H1 (cell line): ENCODE measurements around the gene LAS1L. TPM values are rescaled to one million over a fixed set of nuclear protein-coding genes. Genes with fewer than 3 reads are reported as not detected.

Experiments used
- CTCF ChIA-PET: fragments of 300-600 bp; sonication (Branson Sonifier 250); formaldehyde crosslinking; loops from one replicate; lab custom pipeline; 2021; ENCODE audit not compliant: partially characterized antibody; lab: Charles Lee
- POLR2A ChIA-PET: fragments of 300-600 bp; sonication (Branson Sonifier 250); formaldehyde crosslinking; loops from one replicate; lab custom pipeline; 2021; ENCODE audit warnings: inconsistent platforms; ENCODE audit not compliant: partially characterized antibody; lab: Charles Lee
- DNase-seq, 2 experiments: peaks; one replicate each; pipeline versions ENCODE4 v3.0.0 to v3.0.0-alpha.2; 2010 to 2022; ENCODE audit warnings: low spot score in 2 of 2, low read depth in 1 of 2, mixed read lengths in 1 of 2
- FAIRE-seq: peaks from 2 replicates; lab custom pipeline; 2011; peaks lifted over from hg19 to GRCh38; lab: Jason Lieb, UNC
- H2AFZ ChIP-seq: 2 replicates; pipeline ENCODE4 v1.8.1; 2012; ENCODE audit warnings: low read length, inconsistent platforms
- H2AK5ac ChIP-seq: 2 replicates; pipeline ENCODE4 v1.6.1; 2013; ENCODE audit warnings: low read depth, low read length
- H2BK120ac ChIP-seq: replicated peaks from 2 replicates; pipeline ENCODE3; 2013; ENCODE audit warnings: low read depth, low read length, inconsistent platforms
- H2BK12ac ChIP-seq: 2 replicates; pipeline ENCODE4 v1.6.1; 2013; ENCODE audit warnings: low read depth, low read length
- H2BK15ac ChIP-seq: 2 replicates; pipeline ENCODE4 v1.6.1; 2013; ENCODE audit warnings: low read length
- H2BK20ac ChIP-seq: 2 replicates; pipeline ENCODE4 v1.6.1; 2013; ENCODE audit warnings: low read length
- H2BK5ac ChIP-seq: 2 replicates; pipeline ENCODE4 v1.6.1; 2013; ENCODE audit warnings: low read depth, low read length
- H3K14ac ChIP-seq: 2 replicates; pipeline ENCODE4 v1.6.1; 2013; ENCODE audit warnings: inconsistent platforms; ENCODE audit not compliant: insufficient read length
- H3K18ac ChIP-seq: 2 replicates; pipeline ENCODE4 v1.6.1; 2013; ENCODE audit warnings: low read length; ENCODE audit errors: extremely low read depth
- H3K23ac ChIP-seq: 2 replicates; pipeline ENCODE4 v1.6.1; 2013; ENCODE audit warnings: inconsistent platforms; ENCODE audit not compliant: insufficient read length
- H3K23me2 ChIP-seq: 2 replicates; pipeline ENCODE4 v1.6.1; 2013; ENCODE audit warnings: low read depth, low read length
- H3K27ac ChIP-seq: 2 replicates; pipeline ENCODE4 v1.6.1; 2011; ENCODE audit warnings: low read depth, low read length, inconsistent platforms
- H3K27me3 ChIP-seq, 4 experiments: replicated peaks in 1 of 4; 1 replicate in 1 of 4; 2 replicates in 3 of 4; pipeline versions ENCODE4 v1.6.1 to v1.8.1; 2011 to 2013; ENCODE audit warnings: low read length in 3 of 4, mild to moderate bottlenecking in 3 of 4, inconsistent platforms in 2 of 4, mixed read lengths in 2 of 4, moderate library complexity in 1 of 4; ENCODE audit not compliant: control insufficient read depth in 3 of 4, insufficient read depth in 3 of 4; ENCODE audit errors: extremely low read depth in 1 of 4
- H3K36me3 ChIP-seq, 4 experiments: 2 replicates each; pipeline versions ENCODE4 v1.6.1 to v1.8.1; 2011 to 2013; ENCODE audit warnings: mild to moderate bottlenecking in 4 of 4, low read length in 3 of 4, moderate library complexity in 2 of 4, control low read depth in 1 of 4, inconsistent platforms in 1 of 4; ENCODE audit not compliant: insufficient read depth in 4 of 4, control insufficient read depth in 2 of 4
- H3K4ac ChIP-seq: replicated peaks from 2 replicates; pipeline ENCODE3; 2013; ENCODE audit warnings: low read length, low read depth, mixed read lengths, inconsistent platforms; ENCODE audit not compliant: insufficient read length
- H3K4me1 ChIP-seq, 4 experiments: replicated peaks in 1 of 4; 1 replicate in 1 of 4; 2 replicates in 3 of 4; pipeline versions ENCODE4 v1.6.1 to v1.8.1; 2011 to 2013; ENCODE audit warnings: low read length in 3 of 4, inconsistent platforms in 2 of 4, mixed read lengths in 1 of 4; ENCODE audit not compliant: insufficient read depth in 4 of 4, control insufficient read depth in 3 of 4
- H3K4me2 ChIP-seq, 2 experiments: 2 replicates each; pipeline versions ENCODE4 v1.6.1 to v1.8.1; 2011 to 2013; ENCODE audit warnings: low read depth in 2 of 2, low read length in 2 of 2, control low read depth in 1 of 2, inconsistent platforms in 1 of 2, mild to moderate bottlenecking in 1 of 2; ENCODE audit not compliant: insufficient read depth in 1 of 2
- H3K4me3 ChIP-seq, 4 experiments: fragments of 200-600, 300-600 bp in 1 of 4; sonication (generic), shearing (Covaris generic), sonication (Bioruptor Twin) in 1 of 4; 2 replicates each; pipeline versions ENCODE4 v1.5.1 to v1.8.1; 2011 to 2016; ENCODE audit warnings: low read length in 4 of 4, low read depth in 3 of 4, control low read depth in 2 of 4, inconsistent platforms in 2 of 4, mild to moderate bottlenecking in 2 of 4, mixed read lengths in 1 of 4, moderate library complexity in 1 of 4; ENCODE audit not compliant: insufficient read depth in 2 of 4; ENCODE audit errors: extremely low read depth in 1 of 4
- H3K56ac ChIP-seq: replicated peaks from 2 replicates; pipeline ENCODE3; 2013; ENCODE audit warnings: low read depth, mild to moderate bottlenecking, mixed read lengths, low read length, inconsistent platforms; ENCODE audit not compliant: insufficient read length
- H3K79me1 ChIP-seq: 2 replicates; pipeline ENCODE4 v1.6.1; 2013; ENCODE audit warnings: low read depth, low read length, control low read depth
- H3K79me2 ChIP-seq, 2 experiments: 2 replicates each; pipeline versions ENCODE4 v1.6.1 to v1.8.1; 2012 to 2013; ENCODE audit warnings: low read length in 2 of 2, mild to moderate bottlenecking in 2 of 2, inconsistent platforms in 1 of 2; ENCODE audit not compliant: insufficient read depth in 2 of 2, control insufficient read depth in 1 of 2
- H3K9ac ChIP-seq, 4 experiments: replicated peaks in 1 of 4; 1 replicate in 1 of 4; 2 replicates in 3 of 4; pipeline versions ENCODE4 v1.6.1 to v1.8.1; 2011 to 2013; ENCODE audit warnings: low read depth in 3 of 4, low read length in 3 of 4, control low read depth in 2 of 4, mild to moderate bottlenecking in 2 of 4, moderate library complexity in 2 of 4, inconsistent platforms in 1 of 4; ENCODE audit errors: extremely low read depth in 1 of 4
- H3K9me3 ChIP-seq, 2 experiments: 2 replicates each; pipeline versions ENCODE4 v1.6.1 to v1.8.1; 2012 to 2013; ENCODE audit warnings: mild to moderate bottlenecking in 2 of 2, moderate library complexity in 2 of 2, control low read depth in 1 of 2, inconsistent platforms in 1 of 2, low read depth in 1 of 2, low read length in 1 of 2, mixed read lengths in 1 of 2; ENCODE audit not compliant: insufficient read depth in 2 of 2
- H4K20me1 ChIP-seq, 2 experiments: replicated peaks in 1 of 2; 2 replicates each; pipeline versions ENCODE3 to v1.8.1; 2011 to 2013; ENCODE audit warnings: inconsistent platforms in 2 of 2, low read length in 2 of 2, mild to moderate bottlenecking in 1 of 2; ENCODE audit not compliant: insufficient read depth in 2 of 2, control insufficient read depth in 1 of 2
- H4K5ac ChIP-seq: 2 replicates; pipeline ENCODE4 v1.6.1; 2013; ENCODE audit warnings: low read length, low read depth, mixed read lengths, inconsistent platforms; ENCODE audit not compliant: insufficient read length
- H4K8ac ChIP-seq: 2 replicates; pipeline ENCODE4 v1.8.0; 2013; ENCODE audit warnings: mild to moderate bottlenecking, moderate library complexity, low read length, inconsistent platforms; ENCODE audit not compliant: insufficient read depth; ENCODE audit errors: extremely low read depth
- H4K91ac ChIP-seq: replicated peaks from 2 replicates; pipeline ENCODE3; 2013; ENCODE audit warnings: low read length, mixed read lengths, inconsistent platforms; ENCODE audit not compliant: insufficient read length
- FOSL1 ChIP-seq: IDR thresholded peaks from 2 replicates; pipeline ENCODE4 v1.6.1; 2011; ENCODE audit warnings: mild to moderate bottlenecking, low read depth, low read length, moderate library complexity; ENCODE audit not compliant: insufficient read depth
- GABPA ChIP-seq: IDR thresholded peaks from 2 replicates; pipeline ENCODE4 v1.6.1; 2011; ENCODE audit warnings: mild to moderate bottlenecking, low read length, moderate library complexity, borderline replicate concordance; ENCODE audit not compliant: insufficient read depth
- HDAC2 ChIP-seq, 2 experiments: fragments of 300-600 bp in 1 of 2; sonication (generic) in 1 of 2; IDR thresholded peaks; 2 replicates each; pipeline ENCODE4 v1.6.1; 2011 to 2012; ENCODE audit warnings: low read depth in 2 of 2, low read length in 2 of 2, mild to moderate bottlenecking in 2 of 2, moderate library complexity in 2 of 2, borderline replicate concordance in 1 of 2, inconsistent platforms in 1 of 2
- RFX5 ChIP-seq: IDR thresholded peaks from 2 replicates; pipeline ENCODE4 v1.6.1; 2011; ENCODE audit warnings: low read depth, low read length, improper control_type of control experiment, borderline replicate concordance
- RNF2 ChIP-seq: fragments of 200-900, 300-1000 bp; sonication (generic); IDR thresholded peaks from 2 replicates; pipeline ENCODE4 v1.7.1; 2016; ENCODE audit warnings: borderline replicate concordance, low read depth, mild to moderate bottlenecking, antibody characterized with exemption, low read length; ENCODE audit not compliant: poor library complexity, severe bottlenecking; ENCODE audit errors: missing control alignments
- TCF12 ChIP-seq: IDR thresholded peaks from 2 replicates; pipeline ENCODE4 v1.6.1; 2011; ENCODE audit warnings: low read depth, mild to moderate bottlenecking, low read length
- WGBS, 2 experiments: shearing (Covaris generic) in 1 of 2; methylation state at CpG; one replicate each; pipeline versions ENCODE4 v1.1.6 to v1.1.7; 2013 to 2015; ENCODE audit warnings: low lambda C conversion rate in 2 of 2, mixed read lengths in 2 of 2, inconsistent platforms in 1 of 2, low coverage in 1 of 2, missing lambda C conversion rate in 1 of 2; ENCODE audit not compliant: insufficient replicate concordance in 2 of 2, insufficient coverage in 1 of 2, insufficient read length in 1 of 2; ENCODE audit errors: extremely low coverage in 1 of 2, missing lambda C conversion rate in 1 of 2; 5-methylcytosine and 5-hydroxymethylcytosine counted together
- polyA plus RNA-seq, 7 experiments: library from polyadenylated mRNA; depleted of rRNA in 3 of 7; stranded (reverse) in 5 of 7; unstranded in 2 of 7; fragments of >200 nt in 5 of 7; fragments of 200-250 nt in 2 of 7; gene quantifications; 1 replicate in 5 of 7; 2 replicates in 1 of 7; 4 replicates in 1 of 7; pipeline versions ENCODE4 v1.2.1 to v1.2.3, GENCODE V29; 2011 to 2013; ENCODE audit warnings: missing spikeins in 2 of 7, mixed read lengths in 2 of 7
- total RNA-seq: library from RNA; stranded (reverse); fragmentation: NEBNext Ultra II Directional; extraction: Animal tissue kit (Norgen Biotek cat#: 25700); gene quantifications from 2 replicates; pipeline ENCODE4 v1.2.1, GENCODE V29; 2021

Gene LAS1L
- total and polyA plus RNA-seq, 2 of the 8 experiments (the other 6 are each of a cell fraction or from before 2014, with no cell fraction given) = 39.5 to 65.0 TPM

- Histone ChIP-seq H3K4me2 (no peak overlapping the region), H3K27ac (no peak overlapping the region), H3K14ac (no peak overlapping the region), H2BK20ac (no peak overlapping the region), H3K23ac (no peak overlapping the region), H3K4me1 (no peaks in the 10 kb centered on the region; a peak in 1 of 7 replicates), H2BK12ac (no peak overlapping the region), H3K56ac (no peak overlapping the region), H4K91ac (no peak overlapping the region), H4K5ac (no peak overlapping the region), H3K27me3 (no peaks in the 10 kb centered on the region), H2BK120ac (no peak overlapping the region), H2AK5ac (no peak overlapping the region), H2BK5ac (no peak overlapping the region), H3K9me3 (no peaks in the 10 kb centered on the region; a peak in 1 of 4 replicates), H3K79me2 (no peaks in the 10 kb centered on the region), H2BK15ac (no peak overlapping the region), H3K36me3 (no peaks in the 10 kb centered on the region), H3K9ac (no peak overlapping the region), H2AFZ (no peak overlapping the region), H3K4ac (no peak overlapping the region), H3K18ac (no peak overlapping the region), H3K23me2 (no peaks in the 10 kb centered on the region), H4K20me1 (no peaks in the 10 kb centered on the region), H3K4me3 (no peak overlapping the region), H3K79me1 (no peaks in the 10 kb centered on the region), H4K8ac (no peak overlapping the region)
- no peak for DNase-seq
- no peak for FAIRE-seq
- 94% methylated on average over 19 of the region's 62 CpGs; no CpG with 5 or more reads in 1 of the 2 experiments for WGBS, 2 experiments
- TF ChIP-seq TCF12 (no peak), HDAC2 (IDR thresholded peaks at IDR 0.05; ENCODE audit: borderline replicate concordance in 1 of 2, low read depth in 2 of 2, low read length in 2 of 2) (no peak), RNF2 (no peak), GABPA (no peak), FOSL1 (no peak), RFX5 (no peak)
- ChIA-PET POLR2A (interaction anchor here (0.9 kb wide), 1 partner anchor 29 kb away, joined by 3 read pairs; no protein-coding TSS in a partner anchor), CTCF (no interaction called here)
Observed at GRCh38 chrX:65551489-65552339, 17.1 kb upstream of the LAS1L start.
